ENCODE data around the gene DLST.
"Not testable (repeated sequence)": the region's sequence is repeated elsewhere in the genome, so short reads cannot be mapped to it uniquely, and the experiment has no call there.

DLST gene

GRCh38 chr14:74917646-74918081 is 35.9 kb downstream of the DLST start:
- no peak for DNase-seq (ENCODE audit: low read depth)

DNA sequence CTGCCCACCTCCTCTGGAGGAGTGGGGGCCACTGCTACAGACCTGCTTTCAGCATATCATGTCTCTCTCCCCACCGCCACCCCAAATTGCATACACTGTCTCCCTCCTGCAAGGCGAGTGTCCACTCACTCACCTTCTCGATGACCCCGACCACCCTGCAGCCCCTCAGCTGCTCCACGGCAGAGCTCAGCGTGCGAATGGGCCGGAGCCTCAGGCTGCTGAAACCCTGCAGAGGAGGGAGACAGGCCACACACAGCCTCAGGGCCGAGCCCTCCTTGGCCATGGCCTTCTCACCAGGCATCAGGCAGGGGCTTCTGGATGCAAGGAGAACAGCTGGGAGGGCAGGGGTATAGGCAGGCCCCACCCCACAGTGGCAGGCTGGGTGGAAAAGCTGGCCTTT is 36.7 kb downstream of the DLST start:
- no peak for DNase-seq (ENCODE audit: low read depth)

- no peak for DNase-seq (ENCODE audit: low read depth)
Observed at GRCh38 chr14:74919421-74920165, 37.9 kb downstream of the DLST start.

GRCh38 chr14:74920281-74920680 is 38.6 kb downstream of the DLST start:
- no peak for DNase-seq (ENCODE audit: low read depth)

- no peak for DNase-seq (ENCODE audit: low read depth)
Observed at GRCh38 chr14:74921053-74921620, 39.4 kb downstream of the DLST start.

- DNase-seq (ENCODE audit: low read depth) = no peak
Observed at GRCh38 chr14:74921987-74922751, 40.5 kb downstream of the DLST start.

DNA sequence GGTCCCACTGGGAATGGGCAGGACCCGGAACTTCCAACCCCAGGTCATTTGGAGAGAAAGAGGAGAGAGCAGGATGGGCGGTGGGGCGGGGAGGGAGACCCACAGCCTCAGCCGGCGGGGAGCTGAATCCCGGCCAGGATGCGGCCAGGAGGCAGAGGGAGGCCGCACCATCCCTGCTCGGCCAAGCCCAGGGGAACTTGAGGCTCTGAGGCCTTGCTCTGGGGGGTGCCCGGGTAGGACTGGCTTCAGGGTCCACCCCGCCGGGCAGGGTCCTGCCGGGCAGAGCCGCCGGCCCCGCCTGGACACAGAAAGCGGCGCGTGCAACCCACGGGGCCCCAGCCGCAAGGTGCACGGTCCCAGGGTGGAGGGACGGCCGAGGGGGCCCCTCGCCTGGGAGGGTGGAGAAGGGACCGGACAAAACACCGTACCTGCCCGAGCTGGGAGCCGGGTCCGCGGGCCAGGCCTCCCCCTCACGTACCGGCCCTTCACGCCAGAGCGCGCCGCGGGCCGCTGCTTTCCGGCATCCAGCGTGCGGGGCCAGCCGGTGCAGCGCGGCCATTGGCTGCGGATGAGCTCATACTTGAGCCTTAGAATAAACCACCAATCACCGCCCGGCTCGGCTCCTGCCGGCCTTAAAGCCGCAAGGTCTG is 41.2 kb downstream of the DLST start, which contains the start of gene RPS6KL1:
Gene RPS6KL1 (minus strand): TSS at position 509 of the 650 bp plus-strand sequence. CDS start 1,719 bp downstream, outside the sequence.
- DNase-seq (ENCODE audit: low read depth) = peak; percentile 46

- no peak for DNase-seq (ENCODE audit: low read depth)
Observed at GRCh38 chr14:74924061-74924460, 42.3 kb downstream of the DLST start.

DNA sequence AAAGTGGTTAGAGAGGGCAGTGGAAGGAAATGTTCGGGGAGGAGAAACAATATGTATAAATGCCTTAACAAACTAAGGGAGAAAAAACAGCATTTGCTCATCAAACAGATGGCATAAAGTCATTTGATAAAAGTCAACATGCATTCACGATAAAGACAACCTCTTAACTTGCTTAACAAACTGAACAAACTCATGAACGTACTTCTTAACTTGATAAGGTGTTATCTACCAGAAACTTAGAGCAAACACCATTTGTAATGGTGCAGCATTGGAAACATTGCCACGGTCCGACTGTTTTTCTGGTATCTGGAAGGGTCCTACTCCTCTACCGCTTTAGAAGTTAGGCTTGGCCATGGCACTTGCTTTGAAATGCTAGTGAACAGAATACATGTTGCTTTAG is 45.5 kb downstream of the DLST start:
- DNase-seq (ENCODE audit: low read depth) = no peak

DNA sequence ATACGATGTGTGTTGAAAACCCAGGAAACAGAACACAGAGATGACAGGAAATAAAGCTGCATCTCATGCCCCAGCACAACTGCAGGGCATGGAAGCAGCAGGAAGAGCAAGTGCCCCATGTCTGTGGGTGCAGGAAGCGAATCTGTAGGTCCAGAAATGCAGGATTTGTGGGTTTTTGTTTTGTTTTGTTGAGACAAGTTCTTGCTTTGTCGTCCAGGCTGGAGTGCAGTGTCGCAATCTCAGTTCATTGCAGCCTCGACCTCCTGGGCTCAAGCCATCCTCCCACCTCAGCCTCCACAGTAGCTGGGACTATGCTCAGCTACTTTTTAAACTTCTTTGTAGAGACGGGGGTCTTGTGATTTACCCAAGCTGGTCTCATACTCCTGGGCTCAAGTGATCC is 47.5 kb downstream of the DLST start:
- DNase-seq (ENCODE audit: low read depth) = no peak

DNA sequence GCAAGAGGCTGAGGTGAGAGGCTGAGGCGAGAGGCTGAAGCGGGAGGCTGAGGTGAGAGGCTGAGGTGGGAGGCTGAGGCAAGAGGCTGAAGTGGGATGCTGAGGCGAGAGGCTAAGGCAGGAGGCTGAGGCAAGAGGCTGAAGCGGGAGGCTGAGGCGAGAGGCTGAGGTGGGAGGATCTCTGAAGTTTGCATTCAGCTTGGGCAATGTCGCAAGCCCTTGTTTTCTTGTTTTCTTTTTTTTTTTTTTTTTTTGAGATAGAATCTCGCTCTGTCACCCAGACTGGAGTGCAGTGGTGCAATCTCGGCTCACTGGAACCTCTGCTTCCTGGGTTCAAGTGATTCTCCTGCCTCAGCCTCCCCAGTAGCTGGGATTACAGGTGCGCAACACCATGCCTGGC is 50.0 kb downstream of the DLST start:
- DNase-seq (ENCODE audit: low read depth) = not testable (repeated sequence)

DNA sequence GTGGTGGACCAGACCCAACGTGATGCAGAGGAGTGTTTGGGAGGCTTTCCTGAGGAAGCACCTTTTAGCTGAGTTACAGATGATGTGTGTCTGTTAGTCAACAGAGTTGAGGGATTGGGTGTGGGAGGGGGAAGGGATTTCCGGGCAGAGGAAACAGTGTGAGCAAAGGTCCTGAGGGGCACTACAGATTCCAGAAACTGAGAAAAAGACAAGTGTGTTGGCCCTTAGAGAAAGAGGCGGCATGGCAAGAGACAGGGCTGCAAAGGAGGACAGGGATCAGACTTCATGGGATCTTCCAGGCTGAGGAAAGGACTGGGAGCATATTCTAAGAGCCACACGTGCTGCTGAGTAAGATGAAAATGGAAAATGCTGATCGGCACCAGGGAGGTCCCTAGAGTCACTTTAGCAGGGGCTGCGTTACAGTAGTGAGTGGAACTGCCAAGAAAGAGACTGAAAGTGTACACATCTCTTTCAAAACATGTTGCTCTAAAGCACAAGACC is 50.7 kb downstream of the DLST start:
- no peak for DNase-seq (ENCODE audit: low read depth)

DNA sequence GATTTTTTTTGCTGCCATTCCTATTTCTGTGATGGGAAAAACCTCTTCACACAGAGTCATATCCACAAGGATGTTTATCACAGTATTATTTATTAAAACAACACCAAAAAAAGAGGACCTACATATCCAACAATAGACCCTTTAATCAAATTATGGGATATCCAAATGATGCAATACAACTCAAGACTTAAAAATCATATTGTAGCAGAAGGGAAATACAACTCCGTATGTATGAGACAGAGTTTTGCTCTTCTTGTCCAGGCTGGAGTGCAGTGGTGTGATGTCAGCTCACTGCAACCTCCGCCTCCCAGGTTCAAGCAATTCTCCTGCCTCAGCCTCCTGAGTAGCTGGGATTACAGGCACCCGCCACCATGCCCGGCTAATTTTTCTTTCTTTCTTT is 51.2 kb downstream of the DLST start:
- not testable (repeated sequence) for DNase-seq (ENCODE audit: low read depth)

DNA sequence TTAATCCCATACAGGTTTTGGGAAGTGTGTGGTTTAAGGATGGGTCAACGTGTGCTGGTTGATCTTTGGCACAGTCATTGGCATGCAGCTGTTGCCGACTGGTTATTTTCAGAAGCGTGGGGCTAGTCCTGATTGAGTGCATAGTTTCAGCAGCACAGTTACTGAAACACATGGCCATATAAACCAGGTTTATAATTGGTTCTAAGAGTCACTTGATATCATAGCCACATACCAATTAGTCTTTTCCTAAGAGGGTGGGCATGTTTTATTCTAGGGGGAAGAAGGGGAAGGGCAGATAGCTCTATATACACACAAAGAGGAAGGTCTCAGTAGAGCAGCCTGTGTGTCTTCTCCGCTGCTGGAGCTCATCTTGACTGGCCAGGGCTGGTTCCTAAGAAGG is 52.3 kb downstream of the DLST start:
- no peak for DNase-seq (ENCODE audit: low read depth)

GRCh38 chr14:74934476-74935359 is 53.0 kb downstream of the DLST start:
- DNase-seq (ENCODE audit: low read depth) = no peak

DNA sequence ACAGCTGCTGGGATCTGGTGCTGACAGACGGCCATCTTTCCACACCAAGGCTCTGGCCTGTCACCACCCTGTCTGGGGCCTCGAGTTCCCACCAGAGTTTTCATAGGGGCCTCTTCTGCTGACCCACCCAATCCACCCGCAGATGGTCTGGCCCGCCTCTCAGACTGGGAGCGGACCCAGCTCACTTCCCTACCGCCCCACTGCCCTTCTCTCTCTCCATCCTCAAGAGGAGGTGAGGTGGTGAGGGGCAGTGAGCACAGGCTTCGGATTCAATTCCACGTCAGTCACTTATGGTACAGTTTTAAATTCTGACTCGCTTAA is 53.6 kb downstream of the DLST start:
- DNase-seq (ENCODE audit: low read depth) = no peak

DNA sequence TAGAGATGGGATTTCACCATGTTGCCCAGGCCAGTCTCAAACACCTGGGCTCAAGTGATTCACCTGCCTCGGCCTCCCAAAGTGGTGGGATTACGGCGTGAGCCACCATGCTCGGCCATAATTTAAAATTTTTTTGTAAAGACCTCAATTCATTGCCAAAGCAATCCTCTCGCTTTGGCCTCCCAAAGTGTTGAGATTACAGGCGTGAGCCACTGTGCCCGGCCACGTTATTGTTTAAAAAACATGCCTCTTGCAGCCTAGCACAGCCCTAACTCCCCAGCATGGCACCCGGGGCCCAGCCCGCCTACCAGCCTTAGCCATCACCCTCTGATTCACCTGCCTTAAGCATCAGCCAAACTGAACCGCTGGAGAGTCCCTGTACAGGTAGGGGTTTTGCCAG is 54.4 kb downstream of the DLST start:
- no peak for DNase-seq (ENCODE audit: low read depth)

- no peak for DNase-seq (ENCODE audit: low read depth)
Observed at GRCh38 chr14:74936731-74937130, 55.0 kb downstream of the DLST start.

DNA sequence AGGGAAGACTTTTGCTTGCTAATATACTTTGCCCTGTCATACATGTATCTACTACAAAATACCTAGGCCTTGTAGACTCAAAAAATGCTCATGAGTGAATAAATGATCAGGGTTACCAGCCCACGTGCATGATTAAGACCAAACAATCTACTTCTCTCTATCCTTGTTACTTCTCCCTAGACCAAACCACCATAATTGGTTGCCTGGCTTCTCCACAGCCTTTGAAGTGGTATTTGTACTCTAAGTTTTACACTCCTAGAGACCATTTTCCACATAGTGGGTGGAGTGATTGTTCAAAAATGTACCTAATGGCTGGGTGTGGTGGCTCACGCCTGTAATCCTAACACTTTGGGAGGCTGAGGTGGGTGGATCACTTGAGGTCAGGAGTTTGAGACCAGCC is 55.5 kb downstream of the DLST start:
- DNase-seq (ENCODE audit: low read depth) = no peak

DNA sequence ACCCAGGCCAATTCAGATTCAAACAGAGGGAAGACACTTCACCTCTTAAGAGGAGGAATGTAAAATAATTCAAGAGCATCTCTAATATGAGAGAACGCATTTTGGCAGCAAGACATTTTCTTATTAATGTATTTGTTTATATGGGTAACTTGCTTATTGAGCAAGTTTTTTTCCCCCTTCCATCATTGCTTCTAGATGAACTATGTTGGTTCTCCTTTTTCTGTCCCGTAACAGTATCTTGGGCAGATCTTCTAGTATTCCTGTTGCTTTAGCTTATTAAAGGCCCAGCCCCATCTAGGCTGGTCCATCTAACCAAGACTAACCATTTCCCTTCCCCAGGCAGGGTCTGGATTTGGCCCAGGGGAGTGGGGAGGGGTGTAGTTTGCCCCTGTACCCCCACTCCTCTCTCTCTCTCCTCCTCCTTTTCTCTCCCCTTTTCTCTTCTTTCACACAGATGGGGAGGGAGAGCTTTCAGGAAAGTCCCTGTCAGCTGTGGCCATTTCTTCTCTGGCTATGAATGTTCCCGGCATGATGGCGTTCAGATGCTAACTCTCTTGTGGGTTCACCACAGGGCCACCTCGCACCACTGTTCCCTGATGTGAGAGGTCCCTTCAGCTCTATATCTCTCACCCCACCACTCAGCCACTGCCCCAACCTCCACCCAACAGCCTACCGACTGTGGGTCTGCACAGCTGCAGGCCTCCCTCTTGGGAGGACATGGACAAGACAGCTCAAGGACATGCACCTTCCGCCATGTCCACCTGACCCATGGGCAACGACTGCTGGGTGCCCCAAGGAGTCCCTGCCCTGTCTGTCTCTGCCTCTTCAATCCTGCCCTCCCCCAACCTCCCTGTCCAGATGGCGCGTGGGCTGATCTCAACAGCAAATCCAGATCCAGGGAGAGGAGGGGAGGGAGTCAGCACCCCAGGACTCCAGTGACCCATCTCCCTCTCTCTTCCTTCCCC is 57.1 kb downstream of the DLST start:
- no peak for DNase-seq (ENCODE audit: low read depth)

Data from T-helper 22 cell (primary cell).